Measurements from ENCODE around the gene KCNK4. TPM values are rescaled to one million over a fixed set of nuclear protein-coding genes. Genes with fewer than 3 reads are reported as not detected.

KCNK4 gene
- total RNA-seq, 1 donor from 2014 or later = not detected

GRCh38 chr11:64339286-64339685 lies 48.2 kb downstream of the KCNK4 start:
- Histone ChIP-seq H3K27ac (replicated peaks) (no peak overlapping the region), H3K36me3 (no peaks in the 10 kb centered on the region), H3K27me3 (ENCODE audit: low read depth) (peaks cover 7% of the 10 kb centered on the region), H3K4me1 (peaks cover 18% of the 10 kb centered on the region), H3K4me3 (no peak overlapping the region), H3K9me3 (replicated peaks) (no peaks in the 10 kb centered on the region)
- no peak for DNase-seq
- intact Hi-C loops (cut with micrococcal nuclease) = no loop called here
- TF ChIP-seq CTCF (IDR thresholded peaks at IDR 0.05; ENCODE audit: borderline replicate concordance) = no peak

- DNase-seq = peak; percentile 65
- intact Hi-C loops (cut with micrococcal nuclease) = no loop called here
- H3K4me3 ChIP-seq = peak within 1 kb of the TSS; percentile 36
- H3K27ac ChIP-seq (replicated peaks) = no peak within 1 kb of the TSS
- no peaks in the 10 kb centered on the region for H3K36me3 ChIP-seq
- H3K4me1 ChIP-seq = peaks cover 18% of the 10 kb centered on the region
- H3K27me3 ChIP-seq (ENCODE audit: low read depth) = peaks cover 7% of the 10 kb centered on the region
- no peaks in the 10 kb centered on the region for H3K9me3 ChIP-seq (replicated peaks)
- TF ChIP-seq CTCF (IDR thresholded peaks at IDR 0.05; ENCODE audit: borderline replicate concordance) = no peak
These were observed 48.8 kb downstream of the KCNK4 start, which contains the start of gene CCDC88B for GRCh38 chr11:64339754-64340408. Gene CCDC88B (plus strand): TSS chr11:64340204. CDS start chr11:64340267, 63 bp downstream.

GRCh38 chr11:64340671-64341335 lies 49.7 kb downstream of the KCNK4 start:
- Histone ChIP-seq H3K27me3 (ENCODE audit: low read depth) (peaks cover 7% of the 10 kb centered on the region), H3K9me3 (replicated peaks) (no peaks in the 10 kb centered on the region), H3K27ac (replicated peaks) (no peak overlapping the region), H3K36me3 (no peaks in the 10 kb centered on the region), H3K4me3 (peak overlapping the region; percentile 36), H3K4me1 (peaks cover 18% of the 10 kb centered on the region)
- intact Hi-C loops (cut with micrococcal nuclease) = no loop called here
- TF ChIP-seq CTCF (IDR thresholded peaks at IDR 0.05; ENCODE audit: borderline replicate concordance) = no peak
- no peak for DNase-seq

- no peak for DNase-seq
- peaks cover 7% of the 10 kb centered on the region for H3K27me3 ChIP-seq (ENCODE audit: low read depth)
- H3K9me3 ChIP-seq (replicated peaks) = no peaks in the 10 kb centered on the region
- intact Hi-C loops (cut with micrococcal nuclease) = no loop called here
- H3K4me3 ChIP-seq = no peak overlapping the region
- H3K4me1 ChIP-seq = peaks cover 18% of the 10 kb centered on the region
- H3K27ac ChIP-seq (replicated peaks) = no peak overlapping the region
- TF ChIP-seq CTCF (IDR thresholded peaks at IDR 0.05; ENCODE audit: borderline replicate concordance) = no peak
- no peaks in the 10 kb centered on the region for H3K36me3 ChIP-seq
These were observed 50.3 kb downstream of the KCNK4 start for GRCh38 chr11:64341429-64341828.

GRCh38 chr11:64341851-64342791 lies 51.0 kb downstream of the KCNK4 start:
- peaks cover 18% of the 10 kb centered on the region for H3K4me1 ChIP-seq
- H3K9me3 ChIP-seq (replicated peaks) = no peaks in the 10 kb centered on the region
- H3K4me3 ChIP-seq = peak overlapping the region; percentile 61
- H3K36me3 ChIP-seq = no peaks in the 10 kb centered on the region
- DNase-seq = peak; percentile 91
- peak; percentile 65 for TF ChIP-seq CTCF (IDR thresholded peaks at IDR 0.05; ENCODE audit: borderline replicate concordance)
- peaks cover 7% of the 10 kb centered on the region for H3K27me3 ChIP-seq (ENCODE audit: low read depth)
- intact Hi-C loops (cut with micrococcal nuclease) = no loop called here
- peak overlapping the region; percentile 79 for H3K27ac ChIP-seq (replicated peaks)

All from left ventricle myocardium inferior (tissue), 1 donor.